ENCODE results near the gene NT5M.

The NT5M gene

GRCh38 chr17:17356149-17356930 is 53.2 kb downstream of the NT5M start:
- DNase-seq, result peak; percentile 61

- DNase-seq, result no peak
These were observed 53.7 kb downstream of the NT5M start for GRCh38 chr17:17356931-17357270.

GRCh38 chr17:17358060-17358751 is 55.0 kb downstream of the NT5M start:
- DNase-seq, result no peak

GRCh38 chr17:17358866-17359265 is 55.7 kb downstream of the NT5M start:
- DNase-seq, result no peak

- DNase-seq, result no peak
These were observed 56.1 kb downstream of the NT5M start for GRCh38 chr17:17359271-17359670.

GRCh38 chr17:17360087-17360730 is 57.0 kb downstream of the NT5M start:
- DNase-seq, result no peak

- DNase-seq, result no peak
These were observed 58.3 kb downstream of the NT5M start for GRCh38 chr17:17361543-17361866.

GRCh38 chr17:17361867-17362539 is 58.8 kb downstream of the NT5M start:
- no peak for DNase-seq

GRCh38 chr17:17362540-17362930 is 59.4 kb downstream of the NT5M start:
- no peak for DNase-seq

GRCh38 chr17:17363638-17364337 is 60.6 kb downstream of the NT5M start:
- DNase-seq, result no peak

GRCh38 chr17:17364338-17364667 is 61.1 kb downstream of the NT5M start:
- DNase-seq, result no peak

- DNase-seq, result no peak
These were observed 62.4 kb downstream of the NT5M start for GRCh38 chr17:17365476-17366110.

- no peak for DNase-seq
These were observed 63.1 kb downstream of the NT5M start for GRCh38 chr17:17366235-17366634.

GRCh38 chr17:17366941-17367875 is 64.0 kb downstream of the NT5M start:
- no peak for DNase-seq

GRCh38 chr17:17367931-17368330 is 64.8 kb downstream of the NT5M start:
- DNase-seq, result no peak

- DNase-seq, result no peak
These were observed 67.5 kb downstream of the NT5M start for GRCh38 chr17:17370711-17371110.

- DNase-seq, result no peak
These were observed 69.8 kb downstream of the NT5M start for GRCh38 chr17:17372856-17373520.

GRCh38 chr17:17375841-17376240 is 72.7 kb downstream of the NT5M start:
- no peak for DNase-seq

- no peak for DNase-seq
These were observed 73.2 kb downstream of the NT5M start for GRCh38 chr17:17376362-17376761.

- no peak for DNase-seq
These were observed 74.1 kb downstream of the NT5M start for GRCh38 chr17:17377071-17377967.
